ENCODE data around the gene MOCOS. TPM values are rescaled to one million over a fixed set of nuclear protein-coding genes. Genes with fewer than 3 reads are reported as not detected.

The MOCOS gene
- total RNA-seq, 2 donors from 2014 or later: 1.0 to 1.3 TPM

DNA sequence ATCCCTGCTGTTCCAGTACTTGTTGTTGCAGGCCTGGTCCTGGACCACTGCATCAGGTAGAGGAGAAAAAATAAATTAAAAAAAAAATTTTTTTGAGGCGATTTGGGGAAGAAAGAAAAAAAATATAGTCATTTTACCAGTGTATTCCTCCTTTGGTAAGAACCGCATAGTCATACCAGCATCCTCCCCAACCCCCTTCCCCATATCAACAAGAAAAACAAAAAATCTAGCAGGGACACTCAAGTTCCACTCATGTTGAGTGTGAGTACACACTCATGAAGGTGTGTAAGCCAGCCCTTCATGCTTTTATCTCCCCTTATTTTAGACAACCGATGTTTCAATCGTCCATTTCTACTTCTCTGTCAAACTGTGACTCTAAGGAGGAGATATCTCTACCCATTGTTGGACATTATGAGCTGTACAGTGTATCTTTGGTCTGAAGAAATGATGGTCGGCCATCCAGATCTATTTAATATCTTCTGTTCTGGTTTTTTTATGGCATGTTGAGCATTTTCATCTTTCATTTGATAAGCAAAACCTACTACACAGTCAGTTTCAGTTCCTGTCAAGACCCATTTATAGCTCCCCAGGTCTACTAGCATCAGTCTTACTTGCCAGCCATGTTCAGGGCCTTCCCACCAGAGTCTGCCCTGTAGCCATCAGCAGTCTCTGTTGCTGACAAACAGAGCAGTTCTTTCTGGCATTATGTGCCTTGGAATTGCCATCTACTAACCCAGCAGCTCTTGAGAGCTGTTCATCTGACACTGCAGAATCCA is 37.6 kb upstream of the MOCOS start:
- 81 to 89% methylated on average over 5 of the region's 5 CpGs for WGBS, 2 donors
- H3K9me3 ChIP-seq: no peaks in the 10 kb centered on the region
- H3K27ac ChIP-seq: no peak overlapping the region
- peaks cover 0 to 18% of the 10 kb centered on the region in 2 donors for H3K36me3 ChIP-seq (replicated peaks in 1 of 2; ENCODE audit: insufficient read depth in 1 of 2, low read depth in 2 of 2)
- H3K4me3 ChIP-seq: no peak overlapping the region
- intact Hi-C loops (cut with DNase I): no loop called here
- no peaks in the 10 kb centered on the region for H3K27me3 ChIP-seq
- TF ChIP-seq POLR2A (IDR thresholded peaks at IDR 0.05) (no peak), CTCF (IDR thresholded peaks at IDR 0.05) (no peak)
- ATAC-seq (no peak), DNase-seq (no peak)
- no peaks in the 10 kb centered on the region for H3K4me1 ChIP-seq

GRCh38 chr18:36152781-36153180 is 34.5 kb upstream of the MOCOS start:
- intact Hi-C loops (cut with DNase I): no loop called here
- H3K27ac ChIP-seq: no peak overlapping the region
- H3K4me1 ChIP-seq: no peaks in the 10 kb centered on the region
- peaks cover 0 to 18% of the 10 kb centered on the region in 2 donors for H3K36me3 ChIP-seq (replicated peaks in 1 of 2; ENCODE audit: insufficient read depth in 1 of 2, low read depth in 2 of 2)
- WGBS, 2 donors: 86 to 100% methylated on average over 1 of the region's 1 CpG
- ATAC-seq (no peak), DNase-seq (no peak)
- no peak overlapping the region for H3K4me3 ChIP-seq
- no peaks in the 10 kb centered on the region for H3K9me3 ChIP-seq
- no peak for TF ChIP-seq POLR2A (IDR thresholded peaks at IDR 0.05)
- no peak for TF ChIP-seq CTCF (IDR thresholded peaks at IDR 0.05)
- H3K27me3 ChIP-seq: no peaks in the 10 kb centered on the region

GRCh38 chr18:36153203-36153602 is 34.1 kb upstream of the MOCOS start:
- H3K4me3 ChIP-seq: no peak overlapping the region
- no peaks in the 10 kb centered on the region for H3K27me3 ChIP-seq
- TF ChIP-seq CTCF (IDR thresholded peaks at IDR 0.05) (no peak), POLR2A (IDR thresholded peaks at IDR 0.05) (no peak)
- ATAC-seq: no peak
- H3K4me1 ChIP-seq: no peaks in the 10 kb centered on the region
- intact Hi-C loops (cut with DNase I): no loop called here
- H3K36me3 ChIP-seq (replicated peaks in 1 of 2; ENCODE audit: insufficient read depth in 1 of 2, low read depth in 2 of 2): peaks cover 0 to 17% of the 10 kb centered on the region in 2 donors
- peak overlapping the region in 1 of 4 donors; percentile 12 for H3K27ac ChIP-seq
- 69 to 74% methylated on average over 4 of the region's 4 CpGs for WGBS, 2 donors
- no peaks in the 10 kb centered on the region for H3K9me3 ChIP-seq
- peak in 1 of 4 donors; percentile 8 for DNase-seq

DNA sequence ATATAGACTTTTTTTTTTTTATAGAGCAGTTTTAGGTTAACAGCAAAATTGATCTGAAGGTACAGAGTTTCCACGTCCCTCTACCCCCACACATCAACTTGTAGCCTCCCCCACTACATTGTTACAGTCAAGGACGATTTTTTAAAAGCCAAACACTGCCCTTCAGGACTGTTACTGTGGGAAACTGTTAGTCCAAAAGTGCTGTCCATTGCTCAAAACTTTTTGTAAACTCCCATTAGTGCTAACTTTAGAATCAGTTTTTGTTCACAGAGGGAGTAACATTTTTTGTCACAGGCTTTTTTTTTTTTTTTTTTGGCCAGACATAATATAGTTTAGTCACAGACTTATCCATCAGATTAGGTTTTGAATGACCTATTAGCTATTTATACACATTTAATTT is 33.5 kb upstream of the MOCOS start:
- no peaks in the 10 kb centered on the region for H3K9me3 ChIP-seq
- no peaks in the 10 kb centered on the region for H3K4me1 ChIP-seq
- WGBS, 2 donors: 51 to 66% methylated on average over 2 of the region's 2 CpGs
- peak overlapping the region in 1 of 4 donors; percentile 12 for H3K27ac ChIP-seq
- H3K27me3 ChIP-seq: no peaks in the 10 kb centered on the region
- intact Hi-C loops (cut with DNase I): no loop called here
- DNase-seq (no peak), ATAC-seq (no peak)
- no peak overlapping the region for H3K4me3 ChIP-seq
- no peak for TF ChIP-seq CTCF (IDR thresholded peaks at IDR 0.05)
- TF ChIP-seq POLR2A (IDR thresholded peaks at IDR 0.05): no peak
- peaks cover 0 to 17% of the 10 kb centered on the region in 2 donors for H3K36me3 ChIP-seq (replicated peaks in 1 of 2; ENCODE audit: insufficient read depth in 1 of 2, low read depth in 2 of 2)

Data from body of pancreas (tissue), 4 donors.